Panc1 (cell line): ENCODE measurements around the gene FRMD4A. TPM values are rescaled to one million over a fixed set of nuclear protein-coding genes. Genes with fewer than 3 reads are reported as not detected.

Source experiments
- ATAC-seq: fragments of 200-7000 bp; cut with Tn5 transposase; 2 replicates; pipeline ENCODE4 v1.9.1; 2020; ENCODE audit warnings: mild to moderate bottlenecking, moderate library complexity
- BruUV-seq: library from RNA; stranded (reverse); fragments of 400-500 nt; replicated peaks from 2 replicates; lab custom pipeline; 2021; lab: Mats Ljungman, UMichigan
- CTCF ChIA-PET: fragments of 300-600 bp; sonication (Branson Sonifier 250); formaldehyde crosslinking; loops from one replicate; lab custom pipeline; 2022; ENCODE audit warnings: antibody characterized with exemption; lab: Charles Lee
- POLR2A ChIA-PET: fragments of 300-600 bp; sonication (Branson Sonifier 250); formaldehyde crosslinking; loops from one replicate; lab custom pipeline; 2022; ENCODE audit warnings: antibody characterized with exemption; lab: Charles Lee
- DNase-seq: peaks from one replicate; pipeline ENCODE4 v3.0.0-alpha.2; 2010; ENCODE audit warnings: low read depth, low spot score
- H3K27ac ChIP-seq: 2 replicates; pipeline ENCODE4 v1.5.1; 2011; ENCODE audit warnings: mild to moderate bottlenecking, low read length, inconsistent platforms
- H3K27me3 ChIP-seq: fragments of 200-500 bp; sonication (Bioruptor generic); 2 replicates; pipeline ENCODE4 v1.6.0; 2014; ENCODE audit warnings: low read length, inconsistent platforms; ENCODE audit not compliant: control insufficient read depth, insufficient read depth
- H3K36me3 ChIP-seq: fragments of 200-500 bp; sonication (Bioruptor generic); 2 replicates; pipeline ENCODE4 v1.5.1; 2014; ENCODE audit warnings: inconsistent platforms, mild to moderate bottlenecking, low read length, moderate library complexity; ENCODE audit not compliant: control insufficient read depth, insufficient read depth
- H3K4me1 ChIP-seq: 2 replicates; pipeline ENCODE4 v1.5.1; 2011; ENCODE audit warnings: inconsistent platforms, mild to moderate bottlenecking, low read length, moderate library complexity; ENCODE audit not compliant: control insufficient read depth, insufficient read depth
- H3K4me3 ChIP-seq, 2 experiments: 2 replicates each; pipeline ENCODE4 v1.5.1; 2011 to 2012; ENCODE audit warnings: low read depth in 2 of 2, low read length in 2 of 2, mild to moderate bottlenecking in 2 of 2, inconsistent platforms in 1 of 2, moderate library complexity in 1 of 2
- H3K9me3 ChIP-seq: fragments of 200-500 bp; sonication (Bioruptor generic); 2 replicates; pipeline ENCODE4 v1.5.1; 2014; ENCODE audit warnings: low read depth, mild to moderate bottlenecking, inconsistent platforms, low read length, moderate library complexity; ENCODE audit not compliant: control insufficient read depth, insufficient read depth
- POLR2AphosphoS5 ChIP-seq: IDR thresholded peaks from 2 replicates; pipeline ENCODE4 v1.6.1; 2012; ENCODE audit warnings: mild to moderate bottlenecking, low read depth, low read length, moderate library complexity
- SIN3A ChIP-seq: IDR thresholded peaks from 2 replicates; pipeline ENCODE4 v1.6.1; 2012; ENCODE audit warnings: low read depth, mild to moderate bottlenecking, low read length, moderate library complexity, borderline replicate concordance; ENCODE audit not compliant: insufficient read depth
- TCF7L2 ChIP-seq: IDR thresholded peaks from 2 replicates; pipeline ENCODE4 v1.6.1; 2011; ENCODE audit warnings: mild to moderate bottlenecking, low read depth, low read length, inconsistent platforms
- in situ Hi-C: cut with HindIII; loops from 2 replicates; pipeline ENCODE4 v1.10.0; 2016; ENCODE audit warnings: low sequenced_read_pairs, low pct_unique_long_range_greater_than_20kb
- intact Hi-C: fragments of 100-400 bp; cut with micrococcal nuclease; formaldehyde crosslinking; loops from one replicate; pipeline ENCODE4 v1.10.0; 2022; ENCODE audit not compliant: unreplicated experiment
- total RNA-seq: library from RNA; stranded (reverse); gene quantifications from one replicate; pipeline ENCODE4 v1.2.1, GENCODE V29; 2021; ENCODE audit not compliant: unreplicated experiment
- TF ChIP-seq, protein P1 (sequence below), 2 experiments: IDR thresholded peaks; 2 replicates each; pipeline ENCODE4 v1.6.1; 2011 to 2012; ENCODE audit warnings: low read depth in 2 of 2, control low read depth in 1 of 2, low read length in 1 of 2, mild to moderate bottlenecking in 1 of 2, moderate library complexity in 1 of 2; ENCODE audit not compliant: insufficient read depth in 1 of 2
- TF ChIP-seq, protein P2 (sequence below): fragments of 450-650 bp; IDR thresholded peaks from 2 replicates; pipeline ENCODE4 v1.5.1; 2017; ENCODE audit warnings: mild to moderate bottlenecking

The FRMD4A gene
- total RNA-seq, 1 experiment from 2014 or later = 7.1 TPM

DNA sequence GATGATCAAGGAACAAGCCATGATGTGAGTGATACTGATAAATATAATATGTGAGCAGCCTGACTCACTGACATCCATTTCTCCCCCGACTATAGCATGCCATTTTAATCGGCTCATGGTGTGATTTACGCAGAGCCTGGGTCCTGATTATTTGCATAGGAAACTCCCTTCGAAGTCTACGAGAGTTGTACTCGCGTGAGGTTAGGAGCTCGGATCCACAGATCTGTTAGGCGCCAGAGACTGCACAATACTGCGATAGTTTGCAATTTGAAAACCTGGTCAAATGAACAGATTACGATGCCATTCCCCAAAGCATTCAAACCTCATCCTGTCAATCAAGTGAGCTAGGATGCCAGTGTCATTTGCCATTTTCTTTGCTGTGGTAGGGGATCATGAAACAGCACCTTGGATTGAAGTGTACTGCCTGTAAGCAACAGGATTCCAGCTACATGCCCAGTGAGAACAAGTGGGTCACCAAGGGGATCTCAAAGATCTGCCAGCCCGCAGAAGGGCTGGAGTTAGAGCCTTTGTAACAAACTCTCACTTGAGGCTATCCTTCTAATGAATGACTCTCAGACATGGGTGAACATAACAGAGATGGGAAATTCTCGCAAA is 158.3 kb downstream of the FRMD4A start:
- BruUV-seq = no TSS peak
- Histone ChIP-seq H3K36me3 (no peaks in the 10 kb centered on the region), H3K27me3 (peaks cover 2% of the 10 kb centered on the region), H3K4me1 (no peaks in the 10 kb centered on the region), H3K9me3 (no peaks in the 10 kb centered on the region), H3K27ac (no peak overlapping the region), H3K4me3 (no peak overlapping the region)
- ATAC-seq (no peak), DNase-seq (no peak)
- ChIA-PET CTCF (no interaction called here), POLR2A (no interaction called here)
- in situ Hi-C loops = no loop called here
- intact Hi-C loops = no loop called here
- TF ChIP-seq SIN3A (no peak), TCF7L2 (no peak), POLR2AphosphoS5 (no peak)
- TF ChIP-seq, protein P1, sequence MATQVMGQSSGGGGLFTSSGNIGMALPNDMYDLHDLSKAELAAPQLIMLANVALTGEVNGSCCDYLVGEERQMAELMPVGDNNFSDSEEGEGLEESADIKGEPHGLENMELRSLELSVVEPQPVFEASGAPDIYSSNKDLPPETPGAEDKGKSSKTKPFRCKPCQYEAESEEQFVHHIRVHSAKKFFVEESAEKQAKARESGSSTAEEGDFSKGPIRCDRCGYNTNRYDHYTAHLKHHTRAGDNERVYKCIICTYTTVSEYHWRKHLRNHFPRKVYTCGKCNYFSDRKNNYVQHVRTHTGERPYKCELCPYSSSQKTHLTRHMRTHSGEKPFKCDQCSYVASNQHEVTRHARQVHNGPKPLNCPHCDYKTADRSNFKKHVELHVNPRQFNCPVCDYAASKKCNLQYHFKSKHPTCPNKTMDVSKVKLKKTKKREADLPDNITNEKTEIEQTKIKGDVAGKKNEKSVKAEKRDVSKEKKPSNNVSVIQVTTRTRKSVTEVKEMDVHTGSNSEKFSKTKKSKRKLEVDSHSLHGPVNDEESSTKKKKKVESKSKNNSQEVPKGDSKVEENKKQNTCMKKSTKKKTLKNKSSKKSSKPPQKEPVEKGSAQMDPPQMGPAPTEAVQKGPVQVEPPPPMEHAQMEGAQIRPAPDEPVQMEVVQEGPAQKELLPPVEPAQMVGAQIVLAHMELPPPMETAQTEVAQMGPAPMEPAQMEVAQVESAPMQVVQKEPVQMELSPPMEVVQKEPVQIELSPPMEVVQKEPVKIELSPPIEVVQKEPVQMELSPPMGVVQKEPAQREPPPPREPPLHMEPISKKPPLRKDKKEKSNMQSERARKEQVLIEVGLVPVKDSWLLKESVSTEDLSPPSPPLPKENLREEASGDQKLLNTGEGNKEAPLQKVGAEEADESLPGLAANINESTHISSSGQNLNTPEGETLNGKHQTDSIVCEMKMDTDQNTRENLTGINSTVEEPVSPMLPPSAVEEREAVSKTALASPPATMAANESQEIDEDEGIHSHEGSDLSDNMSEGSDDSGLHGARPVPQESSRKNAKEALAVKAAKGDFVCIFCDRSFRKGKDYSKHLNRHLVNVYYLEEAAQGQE (IDR thresholded peaks at IDR 0.05; ENCODE audit: insufficient read depth in 1 of 2, low read depth in 2 of 2, low read length in 1 of 2) = no peak
- TF ChIP-seq, protein P2, sequence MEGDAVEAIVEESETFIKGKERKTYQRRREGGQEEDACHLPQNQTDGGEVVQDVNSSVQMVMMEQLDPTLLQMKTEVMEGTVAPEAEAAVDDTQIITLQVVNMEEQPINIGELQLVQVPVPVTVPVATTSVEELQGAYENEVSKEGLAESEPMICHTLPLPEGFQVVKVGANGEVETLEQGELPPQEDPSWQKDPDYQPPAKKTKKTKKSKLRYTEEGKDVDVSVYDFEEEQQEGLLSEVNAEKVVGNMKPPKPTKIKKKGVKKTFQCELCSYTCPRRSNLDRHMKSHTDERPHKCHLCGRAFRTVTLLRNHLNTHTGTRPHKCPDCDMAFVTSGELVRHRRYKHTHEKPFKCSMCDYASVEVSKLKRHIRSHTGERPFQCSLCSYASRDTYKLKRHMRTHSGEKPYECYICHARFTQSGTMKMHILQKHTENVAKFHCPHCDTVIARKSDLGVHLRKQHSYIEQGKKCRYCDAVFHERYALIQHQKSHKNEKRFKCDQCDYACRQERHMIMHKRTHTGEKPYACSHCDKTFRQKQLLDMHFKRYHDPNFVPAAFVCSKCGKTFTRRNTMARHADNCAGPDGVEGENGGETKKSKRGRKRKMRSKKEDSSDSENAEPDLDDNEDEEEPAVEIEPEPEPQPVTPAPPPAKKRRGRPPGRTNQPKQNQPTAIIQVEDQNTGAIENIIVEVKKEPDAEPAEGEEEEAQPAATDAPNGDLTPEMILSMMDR = no peak

DNA sequence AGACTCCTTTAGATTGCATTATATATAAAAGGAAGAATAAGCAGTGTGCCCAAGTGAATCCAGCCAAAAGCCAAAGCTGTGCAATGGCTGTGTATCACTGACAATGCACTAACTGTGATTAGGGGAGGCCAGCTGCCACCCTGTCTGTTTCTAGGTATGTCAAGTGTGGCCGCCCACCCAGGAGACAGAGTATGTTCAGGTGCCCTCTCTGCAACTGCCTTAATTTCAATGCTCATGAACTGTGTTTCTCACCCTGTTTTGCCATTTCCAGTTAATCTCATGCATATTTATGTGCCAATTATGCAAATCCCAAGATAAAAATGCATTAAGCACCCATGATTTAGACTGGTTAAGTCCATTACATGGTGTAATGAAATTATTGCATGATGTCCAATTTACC is 159.4 kb downstream of the FRMD4A start:
- CTCF ChIA-PET = no interaction called here
- Histone ChIP-seq H3K36me3 (no peaks in the 10 kb centered on the region), H3K9me3 (no peaks in the 10 kb centered on the region), H3K27ac (no peak overlapping the region), H3K4me1 (no peaks in the 10 kb centered on the region), H3K27me3 (peaks cover 2% of the 10 kb centered on the region), H3K4me3 (no peak overlapping the region)
- intact Hi-C loops (no loop called here), in situ Hi-C loops (no loop called here)
- POLR2A ChIA-PET = no interaction called here
- TF ChIP-seq POLR2AphosphoS5 (no peak), SIN3A (no peak), TCF7L2 (no peak)
- TF ChIP-seq, protein P1 (IDR thresholded peaks at IDR 0.05; ENCODE audit: insufficient read depth in 1 of 2, low read depth in 2 of 2, low read length in 1 of 2) = no peak
- TF ChIP-seq, protein P2 = no peak
- ATAC-seq = no peak
- no TSS peak for BruUV-seq
- DNase-seq = no peak
